Pancreas (tissue), 10 donors: ENCODE results near the gene HEATR5A. TPM values are rescaled to one million over a fixed set of nuclear protein-coding genes. Genes with fewer than 3 reads are reported as not detected.

Source experiments
- ATAC-seq, 4 donors: fragments of 200-7000 bp; cut with Tn5 transposase; one replicate each; pipeline versions ENCODE4 v1.8.0 to v1.9.1; 2020; ENCODE audit warnings: mild to moderate bottlenecking in 4 of 4, moderate library complexity in 4 of 4
- DNase-seq, 6 donors: peaks; one replicate each; pipeline ENCODE4 v3.0.0-alpha.2; 2020
- FAIRE-seq: peaks from 2 replicates; lab custom pipeline; 2012; peaks lifted over from hg19 to GRCh38; lab: Jason Lieb, UNC
- H3K27ac ChIP-seq, 4 donors: fragments of 200-600 bp; sonication (generic); 1 replicate in 3 of 4; 2 replicates in 1 of 4; pipeline versions ENCODE4 v1.5.0 to v1.8.0; 2020
- H3K27me3 ChIP-seq, 4 donors: fragments of 200-600 bp; one replicate each; pipeline ENCODE4 v1.8.0; 2021
- H3K36me3 ChIP-seq, 3 donors: fragments of 200-600 bp; sonication (generic) in 1 of 3; one replicate each; pipeline versions ENCODE4 v1.5.0 to v1.8.0; 2020 to 2021
- H3K4me1 ChIP-seq, 3 donors: fragments of 200-600 bp; one replicate each; pipeline ENCODE4 v1.8.0; 2021
- H3K4me3 ChIP-seq, 4 donors: fragments of 200-600 bp; sonication (generic) in 2 of 4; one replicate each; pipeline versions ENCODE4 v1.5.0 to v1.8.0; 2020 to 2021
- H3K9me3 ChIP-seq, 4 donors: fragments of 200-600 bp; one replicate each; pipeline ENCODE4 v1.8.0; 2021
- CTCF ChIP-seq, 4 donors: fragments of 200-600 bp; sonication (generic) in 3 of 4; IDR thresholded peaks; one replicate each; pipeline versions ENCODE4 v1.5.0 to v1.8.0; 2021; ENCODE audit warnings: antibody characterized with exemption in 4 of 4
- WGBS, 2 donors: extraction: QIAGEN DNeasy Blood & Tissue Kit; methylation state at CpG; one replicate each; pipeline ENCODE4 v1.1.7; 2013; 5-methylcytosine and 5-hydroxymethylcytosine counted together
- intact Hi-C, 3 donors: fragments of 100-400 bp; cut with DNase I; formaldehyde crosslinking; loops; one replicate each; pipeline versions ENCODE4 v1.11.1 to v1.14.2; 2022
- polyA plus RNA-seq, 2 donors: library from polyadenylated mRNA; stranded (reverse); fragments of 200-250 nt; gene quantifications; one replicate each; pipeline ENCODE4 v1.2.3, GENCODE V29; 2013
- total RNA-seq, 6 donors: library from RNA; stranded (reverse); fragmentation: NEBNext Ultra II Directional in 4 of 6; extraction: Animal tissue kit (Norgen Biotek cat#: 25700) in 4 of 6; gene quantifications; one replicate each; pipeline versions ENCODE4 v1.2.1 to v1.2.4, GENCODE V29; 2021 to 2023
- donor health status: healthy with polysubstance abuse.
- donor health status: DM: no; HTN: no; CAD: no; lungs with moderate emphysema.
- donor health status: DM: no; HTN: no; CAD: no.
- donor health status: control.
- donor health status: control.
- donor health status: Bipolar disorder and iron deficiency.
- donor health status: DM: yes; HTN: yes; CAD: no.
- donor health status: DM: no; HTN: no; CAD: no.
- donor health status: DM: no; HTN: no; CAD: no.
- donor health status: DM: yes; HTN: yes; CAD: no.

HEATR5A gene
- total and polyA plus RNA-seq, 8 donors: 4.3 to 18.3 (median 9.2) TPM

GRCh38 chr14:31405599-31406232 is 14.6 kb downstream of the HEATR5A start:
- Histone ChIP-seq H3K4me1 (peaks cover 6 to 11% (median 8%) of the 10 kb centered on the region in 3 donors), H3K27me3 (no peaks in the 10 kb centered on the region), H3K4me3 (no peak overlapping the region), H3K27ac (no peak overlapping the region), H3K9me3 (no peaks in the 10 kb centered on the region), H3K36me3 (no peaks in the 10 kb centered on the region)
- WGBS, 2 donors: 44 to 48% methylated on average over 4 of the region's 4 CpGs
- ATAC-seq: no peak
- intact Hi-C loops: no loop called here
- no peak for DNase-seq
- FAIRE-seq: no peak
- TF ChIP-seq CTCF (IDR thresholded peaks at IDR 0.05): no peak

DNA sequence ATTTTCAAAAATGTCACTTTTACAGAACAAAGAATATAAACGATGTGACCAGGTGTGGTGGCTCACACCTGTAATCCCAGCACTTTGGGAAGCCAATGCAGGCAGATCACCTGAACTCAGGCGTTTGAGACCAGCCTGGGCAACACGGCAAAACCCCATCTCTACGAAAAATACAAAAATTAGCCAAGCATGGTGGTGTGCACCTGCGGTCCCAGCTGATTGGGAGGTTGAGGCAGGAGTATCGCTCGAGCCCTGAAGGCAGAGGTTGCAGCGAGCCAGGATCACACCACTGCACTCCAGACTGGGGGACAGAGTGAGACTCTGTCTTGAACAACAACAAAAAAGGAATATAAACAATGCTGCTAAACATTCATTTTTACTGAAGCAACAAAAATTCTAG is 15.2 kb downstream of the HEATR5A start:
- Histone ChIP-seq H3K27me3 (no peaks in the 10 kb centered on the region), H3K9me3 (no peaks in the 10 kb centered on the region), H3K27ac (no peak overlapping the region), H3K4me3 (no peak overlapping the region), H3K36me3 (no peaks in the 10 kb centered on the region), H3K4me1 (peaks cover 6 to 9% (median 8%) of the 10 kb centered on the region in 3 donors)
- DNase-seq (no peak), FAIRE-seq (no peak), ATAC-seq (no peak)
- no peak for TF ChIP-seq CTCF (IDR thresholded peaks at IDR 0.05)
- WGBS, 2 donors: 96% methylated on average over 8 of the region's 8 CpGs
- intact Hi-C loops: no loop called here

DNA sequence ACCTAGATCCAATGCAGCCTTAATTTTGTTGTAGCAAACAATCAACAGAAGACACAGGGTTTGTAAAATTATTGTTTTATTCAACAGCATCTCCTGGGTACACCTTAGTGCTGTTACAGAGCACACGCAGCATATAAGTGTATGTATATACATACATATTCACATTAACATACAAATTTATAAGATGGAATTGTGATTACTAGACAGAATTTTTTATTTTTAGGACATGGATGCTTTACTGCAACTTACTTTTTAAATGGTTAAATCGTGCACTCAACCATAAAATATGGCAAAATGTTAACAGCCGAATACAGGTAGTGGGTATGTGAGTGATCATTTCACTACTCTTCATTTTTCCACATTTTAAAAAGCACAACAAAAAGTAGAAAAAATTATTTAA is 16.6 kb downstream of the HEATR5A start:
- Histone ChIP-seq H3K4me3 (no peak overlapping the region), H3K27ac (no peak overlapping the region), H3K4me1 (peaks cover 6 to 9% (median 8%) of the 10 kb centered on the region in 3 donors), H3K9me3 (no peaks in the 10 kb centered on the region), H3K27me3 (no peaks in the 10 kb centered on the region), H3K36me3 (no peaks in the 10 kb centered on the region)
- DNase-seq: no peak
- WGBS, 2 donors: 93 to 98% methylated on average over 3 of the region's 3 CpGs
- FAIRE-seq: no peak
- TF ChIP-seq CTCF (IDR thresholded peaks at IDR 0.05): no peak
- intact Hi-C loops: no loop called here
- no peak for ATAC-seq

- FAIRE-seq: no peak
- Histone ChIP-seq H3K27me3 (no peaks in the 10 kb centered on the region), H3K36me3 (no peaks in the 10 kb centered on the region), H3K4me3 (no peak overlapping the region), H3K4me1 (peaks cover 6 to 9% (median 8%) of the 10 kb centered on the region in 3 donors), H3K27ac (no peak overlapping the region), H3K9me3 (no peaks in the 10 kb centered on the region)
- DNase-seq: no peak
- no peak for ATAC-seq
- WGBS, 2 donors: 87 to 91% methylated on average over 2 of the region's 2 CpGs
- no peak for TF ChIP-seq CTCF (IDR thresholded peaks at IDR 0.05)
- intact Hi-C loops: no loop called here
Observed at GRCh38 chr14:31402764-31403439, 17.4 kb downstream of the HEATR5A start.
